Measurements from ENCODE around the gene ABCD3. TPM values are rescaled to one million over a fixed set of nuclear protein-coding genes. Genes with fewer than 3 reads are reported as not detected.
A peak's percentile ranks its signal among the peaks of the same experiment; 100 is the strongest.

The ABCD3 gene
- total RNA-seq, 5 donors from 2014 or later (not counting 1 experiment from before 2014, with no cell fraction given), result 17.3 to 29.9 (median 24.2) TPM

GRCh38 chr1:94519351-94519750 lies 101.2 kb downstream of the ABCD3 start:
- no peak overlapping the region for H3K27ac Mint-ChIP-seq
- CTCF ChIA-PET, result no interaction called here

GRCh38 chr1:94522304-94522703 lies 104.1 kb downstream of the ABCD3 start:
- DNase-seq, result peak in 1 of 35 experiments; percentile 1
- no peaks in the 10 kb centered on the region for H3K4me1 Mint-ChIP-seq

More at GRCh38 chr1:94519351-94519750, 101.2 kb downstream of the ABCD3 start:
- Histone ChIP-seq H3K36me3 (ENCODE audit: control insufficient read depth in 2 of 2, extremely low read depth in 1 of 2, insufficient read depth in 1 of 2, low read length in 1 of 2) (peaks cover 0 to 8% of the 10 kb centered on the region in 2 donors), H3K9me3 (no peaks in the 10 kb centered on the region), H3K4me3 (ENCODE audit: control insufficient read depth in 1 of 2, extremely low read depth in 1 of 2, low read length in 1 of 2) (no peak overlapping the region), H3K27me3 (replicated peaks in 1 of 2; ENCODE audit: control insufficient read depth in 2 of 2, extremely low read depth in 1 of 2, insufficient read depth in 2 of 2, low read length in 1 of 2) (no peaks in the 10 kb centered on the region), H3K27ac (ENCODE audit: low read length) (no peak overlapping the region), H3K4me1 (ENCODE audit: control insufficient read depth in 1 of 2, extremely low read depth in 1 of 2, insufficient read depth in 2 of 2, low read length in 2 of 2) (no peaks in the 10 kb centered on the region)
- DNase-seq (no peak), ATAC-seq (replicated peaks in 1 of 4) (no peak)
- no CpG with 5 or more reads among the region's 2 CpGs for WGBS (ENCODE audit: insufficient coverage)
- Mint-ChIP-seq H3K27me3 (no peaks in the 10 kb centered on the region), H3K36me3 (peaks cover 36% of the 10 kb centered on the region), H3K4me1 (no peaks in the 10 kb centered on the region), H3K9me3 (no peaks in the 10 kb centered on the region), H3K4me3 (no peak overlapping the region)
- POLR2A ChIA-PET, result no interaction called here

GRCh38 chr1:94524531-94524930 lies 106.3 kb downstream of the ABCD3 start:
- no CpG with 5 or more reads among the region's 6 CpGs for WGBS (ENCODE audit: insufficient coverage)
- Mint-ChIP-seq H3K4me3 (no peak overlapping the region), H3K9me3 (peaks cover 0 to 7% (median 0%) of the 10 kb centered on the region in 3 donors), H3K27me3 (peaks cover 0 to 6% of the 10 kb centered on the region in 2 donors), H3K27ac (no peak overlapping the region), H3K4me1 (no peaks in the 10 kb centered on the region), H3K36me3 (peaks cover 4% of the 10 kb centered on the region)
- H3K27me3 ChIP-seq (replicated peaks in 1 of 2; ENCODE audit: control insufficient read depth in 2 of 2, extremely low read depth in 1 of 2, insufficient read depth in 2 of 2, low read length in 1 of 2), result no peaks in the 10 kb centered on the region
- ChIA-PET POLR2A (no interaction called here), CTCF (no interaction called here)
- DNase-seq (no peak), ATAC-seq (replicated peaks in 1 of 4) (no peak)
- no peak overlapping the region for H3K27ac ChIP-seq (ENCODE audit: low read length)
- H3K4me3 ChIP-seq (ENCODE audit: control insufficient read depth in 1 of 2, extremely low read depth in 1 of 2, low read length in 1 of 2), result no peak overlapping the region
- H3K9me3 ChIP-seq, result no peaks in the 10 kb centered on the region
- H3K36me3 ChIP-seq (ENCODE audit: control insufficient read depth in 2 of 2, extremely low read depth in 1 of 2, insufficient read depth in 1 of 2, low read length in 1 of 2), result no peaks in the 10 kb centered on the region
- no peaks in the 10 kb centered on the region for H3K4me1 ChIP-seq (ENCODE audit: control insufficient read depth in 1 of 2, extremely low read depth in 1 of 2, insufficient read depth in 2 of 2, low read length in 2 of 2)

More at GRCh38 chr1:94522304-94522703, 104.1 kb downstream of the ABCD3 start:
- Histone ChIP-seq H3K27me3 (replicated peaks in 1 of 2; ENCODE audit: control insufficient read depth in 2 of 2, extremely low read depth in 1 of 2, insufficient read depth in 2 of 2, low read length in 1 of 2) (no peaks in the 10 kb centered on the region), H3K27ac (ENCODE audit: low read length) (no peak overlapping the region), H3K4me3 (ENCODE audit: control insufficient read depth in 1 of 2, extremely low read depth in 1 of 2, low read length in 1 of 2) (no peak overlapping the region), H3K36me3 (ENCODE audit: control insufficient read depth in 2 of 2, extremely low read depth in 1 of 2, insufficient read depth in 1 of 2, low read length in 1 of 2) (peaks cover 0 to 5% of the 10 kb centered on the region in 2 donors), H3K9me3 (no peaks in the 10 kb centered on the region), H3K4me1 (ENCODE audit: control insufficient read depth in 1 of 2, extremely low read depth in 1 of 2, insufficient read depth in 2 of 2, low read length in 2 of 2) (no peaks in the 10 kb centered on the region)
- Mint-ChIP-seq H3K4me3 (no peak overlapping the region), H3K27me3 (no peaks in the 10 kb centered on the region), H3K9me3 (peaks cover 0 to 7% (median 0%) of the 10 kb centered on the region in 3 donors), H3K36me3 (peaks cover 16% of the 10 kb centered on the region), H3K27ac (no peak overlapping the region)
- ChIA-PET POLR2A (no interaction called here), CTCF (no interaction called here)
- no peak for ATAC-seq (replicated peaks in 1 of 4)
- WGBS (ENCODE audit: insufficient coverage), result no CpG with 5 or more reads among the region's 4 CpGs

GRCh38 chr1:94526152-94526980 lies 108.2 kb downstream of the ABCD3 start:
- no peaks in the 10 kb centered on the region for H3K4me1 Mint-ChIP-seq

GRCh38 chr1:94527447-94528031 lies 109.3 kb downstream of the ABCD3 start:
- POLR2A ChIA-PET, result no interaction called here

More at GRCh38 chr1:94526152-94526980, 108.2 kb downstream of the ABCD3 start:
- H3K27me3 ChIP-seq (replicated peaks in 1 of 2; ENCODE audit: control insufficient read depth in 2 of 2, extremely low read depth in 1 of 2, insufficient read depth in 2 of 2, low read length in 1 of 2), result no peaks in the 10 kb centered on the region
- no peaks in the 10 kb centered on the region for H3K9me3 ChIP-seq
- Mint-ChIP-seq H3K9me3 (peaks cover 0 to 7% (median 0%) of the 10 kb centered on the region in 3 donors), H3K36me3 (no peaks in the 10 kb centered on the region), H3K27me3 (peaks cover 0 to 6% of the 10 kb centered on the region in 2 donors), H3K4me3 (no peak overlapping the region), H3K27ac (no peak overlapping the region)
- H3K4me1 ChIP-seq (ENCODE audit: control insufficient read depth in 1 of 2, extremely low read depth in 1 of 2, insufficient read depth in 2 of 2, low read length in 2 of 2), result no peaks in the 10 kb centered on the region
- H3K4me3 ChIP-seq (ENCODE audit: control insufficient read depth in 1 of 2, extremely low read depth in 1 of 2, low read length in 1 of 2), result no peak overlapping the region
- no peaks in the 10 kb centered on the region for H3K36me3 ChIP-seq (ENCODE audit: control insufficient read depth in 2 of 2, extremely low read depth in 1 of 2, insufficient read depth in 1 of 2, low read length in 1 of 2)
- DNase-seq (no peak), ATAC-seq (replicated peaks in 1 of 4) (no peak)
- 92% methylated on average over 2 of the region's 7 CpGs for WGBS (ENCODE audit: insufficient coverage)
- ChIA-PET CTCF (no interaction called here), POLR2A (no interaction called here)
- no peak overlapping the region for H3K27ac ChIP-seq (ENCODE audit: low read length)

GRCh38 chr1:94528299-94528698 lies 110.1 kb downstream of the ABCD3 start:
- Mint-ChIP-seq H3K9me3 (peaks cover 0 to 7% (median 0%) of the 10 kb centered on the region in 3 donors), H3K4me3 (no peak overlapping the region), H3K36me3 (no peaks in the 10 kb centered on the region), H3K27ac (no peak overlapping the region), H3K27me3 (peaks cover 3 to 6% of the 10 kb centered on the region in 2 donors), H3K4me1 (no peaks in the 10 kb centered on the region)
- no peak for ATAC-seq (replicated peaks in 1 of 4)
- no peaks in the 10 kb centered on the region for H3K36me3 ChIP-seq (ENCODE audit: control insufficient read depth in 2 of 2, extremely low read depth in 1 of 2, insufficient read depth in 1 of 2, low read length in 1 of 2)
- no peak overlapping the region for H3K4me3 ChIP-seq (ENCODE audit: control insufficient read depth in 1 of 2, extremely low read depth in 1 of 2, low read length in 1 of 2)
- H3K9me3 ChIP-seq, result no peaks in the 10 kb centered on the region
- WGBS (ENCODE audit: insufficient coverage), result 100% methylated on average over 1 of the region's 1 CpG
- ChIA-PET POLR2A (no interaction called here), CTCF (no interaction called here)
- H3K4me1 ChIP-seq (ENCODE audit: control insufficient read depth in 1 of 2, extremely low read depth in 1 of 2, insufficient read depth in 2 of 2, low read length in 2 of 2), result no peaks in the 10 kb centered on the region
- no peak for DNase-seq
- no peak overlapping the region for H3K27ac ChIP-seq (ENCODE audit: low read length)
- H3K27me3 ChIP-seq (replicated peaks in 1 of 2; ENCODE audit: control insufficient read depth in 2 of 2, extremely low read depth in 1 of 2, insufficient read depth in 2 of 2, low read length in 1 of 2), result no peaks in the 10 kb centered on the region

More at GRCh38 chr1:94527447-94528031, 109.3 kb downstream of the ABCD3 start:
- H3K27ac Mint-ChIP-seq, result no peak overlapping the region
- ATAC-seq (replicated peaks in 1 of 4) (no peak), DNase-seq (no peak)
- Histone ChIP-seq H3K4me1 (ENCODE audit: control insufficient read depth in 1 of 2, extremely low read depth in 1 of 2, insufficient read depth in 2 of 2, low read length in 2 of 2) (no peaks in the 10 kb centered on the region), H3K36me3 (ENCODE audit: control insufficient read depth in 2 of 2, extremely low read depth in 1 of 2, insufficient read depth in 1 of 2, low read length in 1 of 2) (no peaks in the 10 kb centered on the region), H3K4me3 (ENCODE audit: control insufficient read depth in 1 of 2, extremely low read depth in 1 of 2, low read length in 1 of 2) (no peak overlapping the region), H3K27ac (ENCODE audit: low read length) (no peak overlapping the region), H3K27me3 (replicated peaks in 1 of 2; ENCODE audit: control insufficient read depth in 2 of 2, extremely low read depth in 1 of 2, insufficient read depth in 2 of 2, low read length in 1 of 2) (no peaks in the 10 kb centered on the region), H3K9me3 (no peaks in the 10 kb centered on the region)
- no CpG with 5 or more reads among the region's 1 CpG for WGBS (ENCODE audit: insufficient coverage)
- H3K36me3 Mint-ChIP-seq, result no peaks in the 10 kb centered on the region
- no peak overlapping the region for H3K4me3 Mint-ChIP-seq
- CTCF ChIA-PET, result no interaction called here
- H3K4me1 Mint-ChIP-seq, result no peaks in the 10 kb centered on the region
- peaks cover 0 to 7% (median 0%) of the 10 kb centered on the region in 3 donors for H3K9me3 Mint-ChIP-seq
- H3K27me3 Mint-ChIP-seq, result peaks cover 3 to 6% of the 10 kb centered on the region in 2 donors

All from T-cell (primary cell).